ENCODE measurements around the gene INSYN2A. TPM values are rescaled to one million over a fixed set of nuclear protein-coding genes. Genes with fewer than 3 reads are reported as not detected.
A peak's percentile ranks its signal among the peaks of the same experiment; 100 is the strongest.

INSYN2A gene
- total RNA-seq, 4 donors from 2014 or later: 0.11 to 0.23 TPM; not detected in 2

GRCh38 chr10:127176649-127177048, 19.7 kb downstream of the INSYN2A start:
- TF ChIP-seq POLR2AphosphoS5 (IDR thresholded peaks at IDR 0.05) (no peak), POLR2A (IDR thresholded peaks at IDR 0.05) (no peak), EP300 (IDR thresholded peaks at IDR 0.05) (no peak)
- TF ChIP-seq, protein P1, sequence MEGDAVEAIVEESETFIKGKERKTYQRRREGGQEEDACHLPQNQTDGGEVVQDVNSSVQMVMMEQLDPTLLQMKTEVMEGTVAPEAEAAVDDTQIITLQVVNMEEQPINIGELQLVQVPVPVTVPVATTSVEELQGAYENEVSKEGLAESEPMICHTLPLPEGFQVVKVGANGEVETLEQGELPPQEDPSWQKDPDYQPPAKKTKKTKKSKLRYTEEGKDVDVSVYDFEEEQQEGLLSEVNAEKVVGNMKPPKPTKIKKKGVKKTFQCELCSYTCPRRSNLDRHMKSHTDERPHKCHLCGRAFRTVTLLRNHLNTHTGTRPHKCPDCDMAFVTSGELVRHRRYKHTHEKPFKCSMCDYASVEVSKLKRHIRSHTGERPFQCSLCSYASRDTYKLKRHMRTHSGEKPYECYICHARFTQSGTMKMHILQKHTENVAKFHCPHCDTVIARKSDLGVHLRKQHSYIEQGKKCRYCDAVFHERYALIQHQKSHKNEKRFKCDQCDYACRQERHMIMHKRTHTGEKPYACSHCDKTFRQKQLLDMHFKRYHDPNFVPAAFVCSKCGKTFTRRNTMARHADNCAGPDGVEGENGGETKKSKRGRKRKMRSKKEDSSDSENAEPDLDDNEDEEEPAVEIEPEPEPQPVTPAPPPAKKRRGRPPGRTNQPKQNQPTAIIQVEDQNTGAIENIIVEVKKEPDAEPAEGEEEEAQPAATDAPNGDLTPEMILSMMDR (IDR thresholded peaks at IDR 0.05): no peak
- no peak overlapping the region for H3K27ac ChIP-seq
- 91% methylated on average over 16 of the region's 16 CpGs for WGBS
- no peaks in the 10 kb centered on the region for H3K4me1 ChIP-seq
- H3K9me3 ChIP-seq: no peaks in the 10 kb centered on the region
- peaks cover 18% of the 10 kb centered on the region for H3K36me3 ChIP-seq
- no peaks in the 10 kb centered on the region for H3K27me3 ChIP-seq
- DNase-seq (ENCODE audit: low spot score in 2 of 2): no peak
- H3K4me3 ChIP-seq: no peak overlapping the region

DNA sequence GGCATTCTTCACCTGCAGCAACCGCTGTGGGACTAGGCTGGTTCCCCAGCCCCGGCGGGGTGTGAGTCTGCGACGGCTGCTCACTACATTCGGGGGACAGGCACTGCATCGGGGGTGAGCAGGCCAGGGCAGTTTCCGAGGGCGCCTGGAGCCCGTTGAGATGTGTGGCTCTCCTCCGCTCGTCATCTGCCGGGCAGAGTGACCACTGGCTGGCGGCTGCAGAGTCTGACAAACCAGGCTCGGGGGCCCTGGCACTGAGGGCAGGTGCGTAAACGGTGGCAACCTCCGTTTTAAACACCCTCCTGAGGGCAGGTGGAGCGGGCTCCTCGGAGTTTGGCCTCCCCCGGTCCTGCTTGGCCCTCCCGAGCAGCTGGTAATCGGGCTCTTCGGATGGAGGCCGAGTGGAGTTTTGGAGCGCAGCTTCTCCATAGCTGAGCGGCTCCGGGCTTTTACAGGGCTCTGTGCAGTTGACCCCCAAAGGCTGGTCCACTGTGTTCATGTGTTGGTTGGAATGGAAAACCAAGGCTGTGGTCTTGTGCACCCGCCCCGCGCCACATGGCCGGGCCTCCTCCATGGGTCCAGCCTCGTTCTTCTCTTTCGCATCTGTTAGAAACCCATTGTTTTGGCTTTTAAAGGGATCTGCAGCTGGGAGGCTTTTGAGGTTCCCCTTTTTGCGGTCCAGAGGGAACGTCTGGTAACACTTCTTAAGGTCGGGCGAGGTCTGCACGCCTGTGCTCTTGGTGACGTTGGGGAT, 20.9 kb downstream of the INSYN2A start:
- no peak for DNase-seq (ENCODE audit: low spot score in 2 of 2)
- TF ChIP-seq, protein P1 (IDR thresholded peaks at IDR 0.05): no peak
- TF ChIP-seq POLR2AphosphoS5 (IDR thresholded peaks at IDR 0.05): no peak
- TF ChIP-seq POLR2A (IDR thresholded peaks at IDR 0.05): no peak
- TF ChIP-seq EP300 (IDR thresholded peaks at IDR 0.05): no peak
- no peaks in the 10 kb centered on the region for H3K4me1 ChIP-seq
- 94% methylated on average over 25 of the region's 40 CpGs for WGBS
- no peaks in the 10 kb centered on the region for H3K27me3 ChIP-seq
- H3K36me3 ChIP-seq: peaks cover 18% of the 10 kb centered on the region
- H3K9me3 ChIP-seq: no peaks in the 10 kb centered on the region
- no peak overlapping the region for H3K27ac ChIP-seq
- no peak overlapping the region for H3K4me3 ChIP-seq

GRCh38 chr10:127174866-127175265, 21.5 kb downstream of the INSYN2A start:
- Histone ChIP-seq H3K36me3 (peaks cover 18% of the 10 kb centered on the region), H3K4me1 (no peaks in the 10 kb centered on the region), H3K9me3 (no peaks in the 10 kb centered on the region), H3K27me3 (no peaks in the 10 kb centered on the region), H3K27ac (no peak overlapping the region), H3K4me3 (no peak overlapping the region)
- WGBS: 96% methylated on average over 8 of the region's 8 CpGs
- DNase-seq (ENCODE audit: low spot score in 2 of 2): no peak
- no peak for TF ChIP-seq POLR2A (IDR thresholded peaks at IDR 0.05)
- no peak for TF ChIP-seq EP300 (IDR thresholded peaks at IDR 0.05)
- no peak for TF ChIP-seq POLR2AphosphoS5 (IDR thresholded peaks at IDR 0.05)
- TF ChIP-seq, protein P1 (IDR thresholded peaks at IDR 0.05): no peak

DNA sequence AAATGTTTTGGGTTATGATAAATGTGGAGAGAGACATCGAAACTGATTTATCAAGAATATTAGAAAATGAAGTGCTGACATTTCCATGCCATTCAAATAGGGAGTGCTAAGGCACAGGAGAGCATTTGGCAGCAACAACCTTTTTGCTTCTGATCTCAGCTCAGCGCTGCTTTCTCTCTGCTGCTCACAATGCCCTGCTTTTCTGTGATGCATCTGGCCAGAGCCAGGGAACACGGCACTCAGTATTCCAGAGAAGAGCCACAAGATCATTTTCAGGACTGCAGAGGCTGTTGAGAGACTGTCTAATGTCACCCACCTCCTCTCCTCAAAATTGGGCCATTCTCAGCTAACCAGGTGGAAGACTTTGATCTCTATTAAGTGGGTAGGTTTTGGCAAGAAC, 28.1 kb downstream of the INSYN2A start:
- Histone ChIP-seq H3K27ac (no peak overlapping the region), H3K4me1 (peaks cover 7% of the 10 kb centered on the region), H3K27me3 (no peaks in the 10 kb centered on the region), H3K9me3 (no peaks in the 10 kb centered on the region), H3K36me3 (no peaks in the 10 kb centered on the region), H3K4me3 (no peak overlapping the region)
- TF ChIP-seq, protein P1 (IDR thresholded peaks at IDR 0.05): no peak
- no peak for TF ChIP-seq POLR2AphosphoS5 (IDR thresholded peaks at IDR 0.05)
- no peak for TF ChIP-seq EP300 (IDR thresholded peaks at IDR 0.05)
- TF ChIP-seq POLR2A (IDR thresholded peaks at IDR 0.05): no peak
- 82% methylated on average over 3 of the region's 3 CpGs for WGBS
- DNase-seq (ENCODE audit: low spot score in 2 of 2): peak in 1 of 2 donors; percentile 16

GRCh38 chr10:127162841-127163240, 33.5 kb downstream of the INSYN2A start:
- no peak for TF ChIP-seq POLR2A (IDR thresholded peaks at IDR 0.05)
- TF ChIP-seq EP300 (IDR thresholded peaks at IDR 0.05): no peak
- no peak for TF ChIP-seq POLR2AphosphoS5 (IDR thresholded peaks at IDR 0.05)
- TF ChIP-seq, protein P1 (IDR thresholded peaks at IDR 0.05): no peak
- H3K27me3 ChIP-seq: no peaks in the 10 kb centered on the region
- peaks cover 16% of the 10 kb centered on the region for H3K4me1 ChIP-seq
- H3K4me3 ChIP-seq: no peak overlapping the region
- no peak overlapping the region for H3K27ac ChIP-seq
- WGBS: 95% methylated on average over 6 of the region's 6 CpGs
- DNase-seq (ENCODE audit: low spot score in 2 of 2): peak in 1 of 2 donors; percentile 63
- no peaks in the 10 kb centered on the region for H3K9me3 ChIP-seq
- no peaks in the 10 kb centered on the region for H3K36me3 ChIP-seq
